ENCODE data around the gene FXYD5. TPM values are rescaled to one million over a fixed set of nuclear protein-coding genes. Genes with fewer than 3 reads are reported as not detected.
"Not testable (repeated sequence)": the region's sequence is repeated elsewhere in the genome, so short reads cannot be mapped to it uniquely, and the experiment has no call there.

The FXYD5 gene
- total RNA-seq, 1 donor from 2014 or later = 81.0 TPM

DNA sequence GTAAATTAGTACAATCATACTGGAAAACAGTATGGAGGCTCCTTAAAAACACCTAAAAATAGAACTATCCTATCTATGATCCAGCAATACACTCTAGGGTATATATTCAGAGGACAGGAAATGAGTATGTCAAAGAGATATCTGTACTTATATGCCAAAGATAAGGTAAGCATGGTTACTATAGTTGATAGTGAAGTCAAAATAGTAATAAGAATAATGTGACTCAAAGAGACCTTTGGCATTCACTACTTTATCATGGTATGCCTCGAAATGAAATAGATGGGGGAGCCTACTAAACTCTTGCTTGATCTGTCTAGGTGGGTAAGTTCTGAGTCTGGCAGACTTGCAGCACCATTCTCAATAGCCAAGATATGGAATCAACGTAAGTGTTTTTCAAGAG lies 30.3 kb downstream of the FXYD5 start:
- peaks cover 25% of the 10 kb centered on the region for H3K27me3 Mint-ChIP-seq (ENCODE audit: unreplicated experiment)
- no peak overlapping the region for H3K4me3 Mint-ChIP-seq (ENCODE audit: unreplicated experiment)
- no peak for DNase-seq (ENCODE audit: extremely low spot score, unreplicated experiment)
- peaks cover 19% of the 10 kb centered on the region for H3K9me3 Mint-ChIP-seq (ENCODE audit: unreplicated experiment)
- TF ChIP-seq, protein P1, sequence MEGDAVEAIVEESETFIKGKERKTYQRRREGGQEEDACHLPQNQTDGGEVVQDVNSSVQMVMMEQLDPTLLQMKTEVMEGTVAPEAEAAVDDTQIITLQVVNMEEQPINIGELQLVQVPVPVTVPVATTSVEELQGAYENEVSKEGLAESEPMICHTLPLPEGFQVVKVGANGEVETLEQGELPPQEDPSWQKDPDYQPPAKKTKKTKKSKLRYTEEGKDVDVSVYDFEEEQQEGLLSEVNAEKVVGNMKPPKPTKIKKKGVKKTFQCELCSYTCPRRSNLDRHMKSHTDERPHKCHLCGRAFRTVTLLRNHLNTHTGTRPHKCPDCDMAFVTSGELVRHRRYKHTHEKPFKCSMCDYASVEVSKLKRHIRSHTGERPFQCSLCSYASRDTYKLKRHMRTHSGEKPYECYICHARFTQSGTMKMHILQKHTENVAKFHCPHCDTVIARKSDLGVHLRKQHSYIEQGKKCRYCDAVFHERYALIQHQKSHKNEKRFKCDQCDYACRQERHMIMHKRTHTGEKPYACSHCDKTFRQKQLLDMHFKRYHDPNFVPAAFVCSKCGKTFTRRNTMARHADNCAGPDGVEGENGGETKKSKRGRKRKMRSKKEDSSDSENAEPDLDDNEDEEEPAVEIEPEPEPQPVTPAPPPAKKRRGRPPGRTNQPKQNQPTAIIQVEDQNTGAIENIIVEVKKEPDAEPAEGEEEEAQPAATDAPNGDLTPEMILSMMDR (IDR thresholded peaks at IDR 0.05) = no peak
- H3K27ac Mint-ChIP-seq (ENCODE audit: unreplicated experiment) = no peak overlapping the region
- H3K36me3 Mint-ChIP-seq (ENCODE audit: unreplicated experiment) = no peaks in the 10 kb centered on the region
- no peaks in the 10 kb centered on the region for H3K4me1 Mint-ChIP-seq (ENCODE audit: unreplicated experiment)

DNA sequence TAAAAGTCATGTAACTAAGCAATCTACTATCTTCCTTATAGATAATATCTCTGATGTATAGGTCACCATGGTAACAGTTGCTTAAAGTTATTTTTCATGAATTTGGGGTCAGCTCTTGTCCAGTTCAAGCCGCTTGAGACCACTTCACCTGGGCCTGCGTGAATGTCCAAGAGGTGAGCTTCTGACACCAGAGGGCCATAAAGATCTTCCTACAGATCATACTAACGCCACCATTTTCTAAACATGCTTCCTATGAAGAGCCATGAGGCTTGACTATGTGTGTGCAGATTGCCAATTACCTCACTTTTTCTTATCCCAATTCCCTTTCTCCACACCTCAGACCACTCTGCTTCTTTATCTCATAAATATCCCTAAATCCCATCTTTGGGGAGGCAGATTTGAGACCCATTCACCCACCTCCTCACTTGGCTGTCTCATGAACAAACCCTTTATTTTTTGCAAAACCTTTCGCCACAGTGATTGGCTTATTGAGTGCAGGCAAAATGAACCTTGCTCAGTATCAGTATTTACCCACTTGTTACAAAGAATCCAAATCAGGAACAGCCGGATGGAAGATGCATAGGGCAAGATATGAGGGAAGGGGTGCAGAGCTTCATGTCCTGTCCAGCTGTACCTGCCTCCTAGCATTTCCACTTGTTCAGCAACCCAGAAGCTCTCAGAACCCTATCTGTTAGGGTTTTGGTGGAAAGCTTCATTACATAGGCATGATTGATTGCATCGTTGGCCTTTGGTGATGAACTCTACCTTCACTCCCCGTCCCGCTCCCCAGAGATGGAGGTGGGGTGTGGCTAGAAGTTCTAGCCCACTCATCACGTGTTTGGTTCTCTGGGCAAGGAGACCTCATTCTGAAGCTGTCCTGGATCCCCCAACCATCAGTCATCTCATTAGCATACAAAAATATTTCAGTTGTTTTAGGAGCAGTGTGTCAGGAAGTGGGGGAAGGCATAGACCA lies 39.8 kb downstream of the FXYD5 start:
- Mint-ChIP-seq H3K27ac (ENCODE audit: unreplicated experiment) (no peak overlapping the region), H3K36me3 (ENCODE audit: unreplicated experiment) (no peaks in the 10 kb centered on the region), H3K4me1 (ENCODE audit: unreplicated experiment) (no peaks in the 10 kb centered on the region), H3K27me3 (ENCODE audit: unreplicated experiment) (peaks cover 51% of the 10 kb centered on the region), H3K4me3 (ENCODE audit: unreplicated experiment) (no peak overlapping the region), H3K9me3 (ENCODE audit: unreplicated experiment) (no peaks in the 10 kb centered on the region)
- DNase-seq (ENCODE audit: extremely low spot score, unreplicated experiment) = peak; percentile 27
- TF ChIP-seq, protein P1 (IDR thresholded peaks at IDR 0.05) = no peak

DNA sequence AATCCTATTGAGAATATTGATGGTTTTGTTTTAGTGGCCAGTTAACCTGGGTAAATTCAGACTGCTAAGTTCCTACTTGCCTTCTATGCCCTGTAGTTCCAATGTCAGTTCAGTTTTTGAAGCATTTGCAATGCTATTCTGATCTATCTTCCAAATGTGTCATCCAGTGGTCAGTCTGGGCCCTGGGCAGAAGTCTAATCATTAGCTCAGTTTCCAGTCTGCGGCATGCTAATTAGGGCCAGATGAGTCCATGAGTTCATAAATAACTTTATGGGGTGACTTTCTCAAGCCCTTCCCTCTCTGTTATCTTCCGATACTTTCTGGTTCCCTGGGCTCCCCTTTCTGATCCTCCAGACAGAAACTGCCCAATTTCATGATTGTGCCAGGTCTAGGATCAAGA lies 41.3 kb downstream of the FXYD5 start:
- H3K27ac Mint-ChIP-seq (ENCODE audit: unreplicated experiment) = no peak overlapping the region
- DNase-seq (ENCODE audit: extremely low spot score, unreplicated experiment) = peak; percentile 10
- peaks cover 48% of the 10 kb centered on the region for H3K27me3 Mint-ChIP-seq (ENCODE audit: unreplicated experiment)
- no peaks in the 10 kb centered on the region for H3K36me3 Mint-ChIP-seq (ENCODE audit: unreplicated experiment)
- no peaks in the 10 kb centered on the region for H3K9me3 Mint-ChIP-seq (ENCODE audit: unreplicated experiment)
- TF ChIP-seq, protein P1 (IDR thresholded peaks at IDR 0.05) = no peak
- no peak overlapping the region for H3K4me3 Mint-ChIP-seq (ENCODE audit: unreplicated experiment)
- H3K4me1 Mint-ChIP-seq (ENCODE audit: unreplicated experiment) = no peaks in the 10 kb centered on the region

DNA sequence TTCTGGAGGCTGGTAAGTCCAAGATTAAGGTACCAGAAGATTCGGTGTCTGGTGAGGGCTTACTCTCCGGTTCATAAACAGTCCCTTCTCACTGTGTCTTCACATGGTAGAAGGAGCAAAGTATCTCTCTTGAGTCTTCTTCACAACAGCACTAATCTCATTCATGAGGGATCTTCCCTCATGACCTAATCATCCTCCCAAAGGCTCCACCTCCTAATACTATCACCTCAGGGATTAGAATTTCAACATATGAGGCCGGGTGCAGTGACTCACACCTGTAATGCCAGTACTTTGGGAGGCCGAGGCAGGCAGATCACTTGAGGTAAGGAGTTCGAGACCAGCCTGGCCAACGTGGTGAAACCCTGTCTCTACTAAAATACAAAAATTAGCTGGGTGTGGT lies 42.3 kb downstream of the FXYD5 start:
- H3K9me3 Mint-ChIP-seq (ENCODE audit: unreplicated experiment); DNase-seq (ENCODE audit: extremely low spot score, unreplicated experiment); H3K4me1 Mint-ChIP-seq (ENCODE audit: unreplicated experiment); H3K36me3 Mint-ChIP-seq (ENCODE audit: unreplicated experiment); H3K4me3 Mint-ChIP-seq (ENCODE audit: unreplicated experiment); H3K27ac Mint-ChIP-seq (ENCODE audit: unreplicated experiment): not testable (repeated sequence)
- H3K27me3 Mint-ChIP-seq (ENCODE audit: unreplicated experiment) = peaks cover 45% of the 10 kb centered on the region

DNA sequence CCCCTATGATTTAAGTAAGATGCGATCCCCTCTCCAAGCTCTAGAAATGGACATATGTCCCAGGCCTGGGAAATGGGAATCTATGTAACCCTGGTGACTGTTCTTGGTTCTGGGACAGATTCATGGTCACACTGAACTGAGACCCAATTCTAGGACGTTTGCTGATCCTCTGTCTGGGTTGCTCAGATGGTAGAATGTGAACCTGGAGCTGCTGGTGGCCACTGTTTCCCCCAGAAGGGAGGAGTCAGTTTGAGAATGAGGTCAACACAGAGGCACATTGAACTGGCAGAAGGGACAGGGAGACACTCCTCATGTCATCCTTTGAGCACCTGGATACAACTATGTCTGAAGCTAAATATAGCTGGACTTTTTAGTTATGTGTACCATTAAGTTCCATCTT lies 44.9 kb downstream of the FXYD5 start:
- TF ChIP-seq, protein P1 (IDR thresholded peaks at IDR 0.05) = no peak
- Mint-ChIP-seq H3K27ac (ENCODE audit: unreplicated experiment) (no peak overlapping the region), H3K4me3 (ENCODE audit: unreplicated experiment) (no peak overlapping the region), H3K4me1 (ENCODE audit: unreplicated experiment) (no peaks in the 10 kb centered on the region), H3K36me3 (ENCODE audit: unreplicated experiment) (no peaks in the 10 kb centered on the region), H3K27me3 (ENCODE audit: unreplicated experiment) (peaks cover 31% of the 10 kb centered on the region), H3K9me3 (ENCODE audit: unreplicated experiment) (no peaks in the 10 kb centered on the region)
- DNase-seq (ENCODE audit: extremely low spot score, unreplicated experiment) = no peak

Data from osteocyte (in vitro differentiated cells).